HL-60 (cell line): ENCODE data around the gene PKP4.

Experiments used
- DNase-seq, 2 experiments: peaks; one replicate each; pipeline ENCODE4 v3.0.0-alpha.2; 2010 to 2020; ENCODE audit warnings: low read depth in 1 of 2, low spot score in 1 of 2
- H3K27ac ChIP-seq: fragments of 250-450 bp; sonication (Bioruptor Pico); replicated peaks from 2 replicates; pipeline ENCODE4 v1.5.1; 2020; ENCODE audit warnings: mild to moderate bottlenecking, moderate library complexity
- H3K27me3 ChIP-seq: fragments of 250-450 bp; sonication (Bioruptor Pico); 2 replicates; pipeline ENCODE4 v1.5.1; 2021; ENCODE audit warnings: mild to moderate bottlenecking, moderate library complexity; ENCODE audit not compliant: insufficient read depth, poor library complexity, severe bottlenecking
- H3K4me3 ChIP-seq: replicated peaks from 2 replicates; pipeline ENCODE4 v1.5.1; 2011; ENCODE audit warnings: mild to moderate bottlenecking, control low read depth, low read length; ENCODE audit not compliant: insufficient read depth
- CTCF ChIP-seq: IDR thresholded peaks from one replicate; pipeline ENCODE4 v1.5.1; 2011; ENCODE audit warnings: low read length, control low read depth, inconsistent platforms; ENCODE audit not compliant: insufficient read depth
- GABPA ChIP-seq: IDR thresholded peaks from 2 replicates; pipeline ENCODE4 v1.6.1; 2012; ENCODE audit warnings: low read depth
- POLR2AphosphoS5 ChIP-seq: IDR thresholded peaks from 2 replicates; pipeline ENCODE4 v1.6.1; 2012; ENCODE audit warnings: low read depth
- SPI1 ChIP-seq: IDR thresholded peaks from 2 replicates; pipeline ENCODE4 v1.6.1; 2012; ENCODE audit warnings: low read depth, mild to moderate bottlenecking, borderline replicate concordance
- TF ChIP-seq, protein P1 (sequence below): IDR thresholded peaks from 2 replicates; pipeline ENCODE4 v1.6.1; 2012; ENCODE audit warnings: low read depth; ENCODE audit not compliant: insufficient replicate concordance

The PKP4 gene

DNA sequence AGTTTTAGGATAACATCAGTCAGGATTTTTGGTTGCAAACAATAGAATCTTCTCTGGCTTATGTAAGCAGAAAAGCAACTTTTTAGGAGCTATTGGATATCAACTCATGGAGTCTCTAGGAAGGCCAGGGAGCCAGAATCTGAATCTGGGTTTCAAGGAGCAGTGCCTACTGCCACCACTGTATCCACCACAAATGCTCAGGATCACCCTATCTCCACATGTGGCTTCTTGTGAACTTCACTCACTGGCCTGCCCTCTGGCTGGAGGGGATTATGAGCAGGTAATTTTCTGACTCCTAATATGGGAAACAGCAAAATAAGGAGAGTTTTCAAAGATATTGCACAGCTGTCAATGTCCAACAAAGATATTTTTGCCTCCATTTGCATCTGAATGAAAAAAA, 142.9 kb downstream of the PKP4 start:
- Histone ChIP-seq H3K4me3 (no peak overlapping the region), H3K27ac (no peak overlapping the region), H3K27me3 (no peaks in the 10 kb centered on the region)
- no peak for TF ChIP-seq SPI1
- TF ChIP-seq GABPA: no peak
- TF ChIP-seq POLR2AphosphoS5: no peak
- no peak for TF ChIP-seq CTCF
- TF ChIP-seq, protein P1, sequence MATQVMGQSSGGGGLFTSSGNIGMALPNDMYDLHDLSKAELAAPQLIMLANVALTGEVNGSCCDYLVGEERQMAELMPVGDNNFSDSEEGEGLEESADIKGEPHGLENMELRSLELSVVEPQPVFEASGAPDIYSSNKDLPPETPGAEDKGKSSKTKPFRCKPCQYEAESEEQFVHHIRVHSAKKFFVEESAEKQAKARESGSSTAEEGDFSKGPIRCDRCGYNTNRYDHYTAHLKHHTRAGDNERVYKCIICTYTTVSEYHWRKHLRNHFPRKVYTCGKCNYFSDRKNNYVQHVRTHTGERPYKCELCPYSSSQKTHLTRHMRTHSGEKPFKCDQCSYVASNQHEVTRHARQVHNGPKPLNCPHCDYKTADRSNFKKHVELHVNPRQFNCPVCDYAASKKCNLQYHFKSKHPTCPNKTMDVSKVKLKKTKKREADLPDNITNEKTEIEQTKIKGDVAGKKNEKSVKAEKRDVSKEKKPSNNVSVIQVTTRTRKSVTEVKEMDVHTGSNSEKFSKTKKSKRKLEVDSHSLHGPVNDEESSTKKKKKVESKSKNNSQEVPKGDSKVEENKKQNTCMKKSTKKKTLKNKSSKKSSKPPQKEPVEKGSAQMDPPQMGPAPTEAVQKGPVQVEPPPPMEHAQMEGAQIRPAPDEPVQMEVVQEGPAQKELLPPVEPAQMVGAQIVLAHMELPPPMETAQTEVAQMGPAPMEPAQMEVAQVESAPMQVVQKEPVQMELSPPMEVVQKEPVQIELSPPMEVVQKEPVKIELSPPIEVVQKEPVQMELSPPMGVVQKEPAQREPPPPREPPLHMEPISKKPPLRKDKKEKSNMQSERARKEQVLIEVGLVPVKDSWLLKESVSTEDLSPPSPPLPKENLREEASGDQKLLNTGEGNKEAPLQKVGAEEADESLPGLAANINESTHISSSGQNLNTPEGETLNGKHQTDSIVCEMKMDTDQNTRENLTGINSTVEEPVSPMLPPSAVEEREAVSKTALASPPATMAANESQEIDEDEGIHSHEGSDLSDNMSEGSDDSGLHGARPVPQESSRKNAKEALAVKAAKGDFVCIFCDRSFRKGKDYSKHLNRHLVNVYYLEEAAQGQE: no peak
- no peak for DNase-seq

DNA sequence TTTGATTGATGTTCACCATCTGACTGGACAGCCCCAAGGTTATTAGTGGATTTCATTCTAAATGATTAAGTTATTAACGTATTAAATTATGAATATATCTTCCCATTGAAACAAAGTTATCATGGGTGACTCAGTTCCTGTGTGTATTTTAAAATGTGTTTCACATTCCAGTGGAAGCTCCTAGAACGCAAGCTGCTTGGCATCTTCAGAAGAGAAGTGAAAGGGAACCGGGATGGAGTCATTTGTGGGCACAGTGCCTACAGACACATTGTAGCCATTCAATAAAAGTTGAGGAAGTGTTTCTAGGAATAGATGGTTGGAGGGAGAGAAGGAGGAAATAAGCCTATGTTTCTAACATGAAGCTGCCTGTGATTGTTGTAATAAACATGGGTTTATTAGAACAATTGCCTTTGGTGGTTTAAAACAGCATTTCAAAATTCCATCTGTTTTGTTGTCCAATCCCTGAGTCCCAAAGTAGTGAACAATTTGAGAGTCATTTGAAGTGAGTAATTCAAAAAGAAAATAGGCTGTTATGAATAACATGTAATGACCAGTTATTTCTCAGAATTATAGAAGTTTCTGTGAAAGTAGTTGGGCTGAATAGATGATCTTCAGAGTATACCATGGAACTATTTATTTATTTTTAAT, 143.5 kb downstream of the PKP4 start:
- DNase-seq: no peak
- TF ChIP-seq, protein P1: no peak
- TF ChIP-seq POLR2AphosphoS5 (no peak), GABPA (no peak), CTCF (no peak), SPI1 (no peak)
- no peaks in the 10 kb centered on the region for H3K27me3 ChIP-seq

GRCh38 chr2:158602027-158602426, 145.3 kb downstream of the PKP4 start:
- Histone ChIP-seq H3K27me3 (no peaks in the 10 kb centered on the region), H3K27ac (no peak overlapping the region), H3K4me3 (no peak overlapping the region)
- no peak for DNase-seq
- TF ChIP-seq POLR2AphosphoS5: no peak
- no peak for TF ChIP-seq SPI1
- TF ChIP-seq GABPA: no peak
- TF ChIP-seq, protein P1: no peak
- no peak for TF ChIP-seq CTCF

More for the DNA sequence above, 143.5 kb downstream of the PKP4 start:
- Histone ChIP-seq H3K4me3 (no peak overlapping the region), H3K27ac (no peak overlapping the region)
